A549 (cell line): Measurements from ENCODE around the gene UNC13C.

Source experiments
- TF ChIP-seq, protein P1 (sequence below): fragments of >200 bp; sonication (Bioruptor Twin); formaldehyde crosslinking; IDR thresholded peaks from 3 replicates; pipeline ENCODE4 v1.5.1; 2016
- TF ChIP-seq, protein P2 (sequence below): fragments of 150-350 bp; IDR thresholded peaks from 2 replicates; pipeline ENCODE4 v1.6.1; 2014; ENCODE audit warnings: low read depth, mild to moderate bottlenecking, low read length
- TF ChIP-seq, protein P3 (sequence below): fragments of 200-600 bp; sonication (generic); IDR thresholded peaks from 2 replicates; pipeline ENCODE4 v1.6.1; 2016; ENCODE audit warnings: antibody characterized with exemption, mild to moderate bottlenecking, moderate library complexity

DNA sequence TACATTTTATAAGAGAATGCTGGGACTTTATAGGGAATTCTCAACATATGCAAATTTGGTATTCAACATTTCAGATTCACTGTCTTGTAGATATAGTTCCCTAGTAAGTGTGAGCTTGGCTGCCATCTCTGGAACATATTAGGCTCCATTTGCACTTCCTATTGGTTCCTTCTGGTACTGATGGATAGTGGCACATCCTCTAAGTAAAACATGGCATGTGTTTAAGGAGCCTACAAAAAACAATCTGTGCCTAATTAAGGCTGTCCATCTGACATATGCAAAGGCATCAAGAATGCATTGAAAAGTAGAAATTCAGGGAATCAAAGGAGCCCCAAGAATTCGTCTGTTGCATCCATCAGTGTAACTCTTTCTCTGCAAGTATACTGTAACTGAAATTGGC, 344.1 kb downstream of the UNC13C start:
- TF ChIP-seq, protein P1, sequence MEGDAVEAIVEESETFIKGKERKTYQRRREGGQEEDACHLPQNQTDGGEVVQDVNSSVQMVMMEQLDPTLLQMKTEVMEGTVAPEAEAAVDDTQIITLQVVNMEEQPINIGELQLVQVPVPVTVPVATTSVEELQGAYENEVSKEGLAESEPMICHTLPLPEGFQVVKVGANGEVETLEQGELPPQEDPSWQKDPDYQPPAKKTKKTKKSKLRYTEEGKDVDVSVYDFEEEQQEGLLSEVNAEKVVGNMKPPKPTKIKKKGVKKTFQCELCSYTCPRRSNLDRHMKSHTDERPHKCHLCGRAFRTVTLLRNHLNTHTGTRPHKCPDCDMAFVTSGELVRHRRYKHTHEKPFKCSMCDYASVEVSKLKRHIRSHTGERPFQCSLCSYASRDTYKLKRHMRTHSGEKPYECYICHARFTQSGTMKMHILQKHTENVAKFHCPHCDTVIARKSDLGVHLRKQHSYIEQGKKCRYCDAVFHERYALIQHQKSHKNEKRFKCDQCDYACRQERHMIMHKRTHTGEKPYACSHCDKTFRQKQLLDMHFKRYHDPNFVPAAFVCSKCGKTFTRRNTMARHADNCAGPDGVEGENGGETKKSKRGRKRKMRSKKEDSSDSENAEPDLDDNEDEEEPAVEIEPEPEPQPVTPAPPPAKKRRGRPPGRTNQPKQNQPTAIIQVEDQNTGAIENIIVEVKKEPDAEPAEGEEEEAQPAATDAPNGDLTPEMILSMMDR = no peak
- TF ChIP-seq, protein P2, sequence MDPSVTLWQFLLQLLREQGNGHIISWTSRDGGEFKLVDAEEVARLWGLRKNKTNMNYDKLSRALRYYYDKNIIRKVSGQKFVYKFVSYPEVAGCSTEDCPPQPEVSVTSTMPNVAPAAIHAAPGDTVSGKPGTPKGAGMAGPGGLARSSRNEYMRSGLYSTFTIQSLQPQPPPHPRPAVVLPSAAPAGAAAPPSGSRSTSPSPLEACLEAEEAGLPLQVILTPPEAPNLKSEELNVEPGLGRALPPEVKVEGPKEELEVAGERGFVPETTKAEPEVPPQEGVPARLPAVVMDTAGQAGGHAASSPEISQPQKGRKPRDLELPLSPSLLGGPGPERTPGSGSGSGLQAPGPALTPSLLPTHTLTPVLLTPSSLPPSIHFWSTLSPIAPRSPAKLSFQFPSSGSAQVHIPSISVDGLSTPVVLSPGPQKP = no peak
- TF ChIP-seq, protein P3, sequence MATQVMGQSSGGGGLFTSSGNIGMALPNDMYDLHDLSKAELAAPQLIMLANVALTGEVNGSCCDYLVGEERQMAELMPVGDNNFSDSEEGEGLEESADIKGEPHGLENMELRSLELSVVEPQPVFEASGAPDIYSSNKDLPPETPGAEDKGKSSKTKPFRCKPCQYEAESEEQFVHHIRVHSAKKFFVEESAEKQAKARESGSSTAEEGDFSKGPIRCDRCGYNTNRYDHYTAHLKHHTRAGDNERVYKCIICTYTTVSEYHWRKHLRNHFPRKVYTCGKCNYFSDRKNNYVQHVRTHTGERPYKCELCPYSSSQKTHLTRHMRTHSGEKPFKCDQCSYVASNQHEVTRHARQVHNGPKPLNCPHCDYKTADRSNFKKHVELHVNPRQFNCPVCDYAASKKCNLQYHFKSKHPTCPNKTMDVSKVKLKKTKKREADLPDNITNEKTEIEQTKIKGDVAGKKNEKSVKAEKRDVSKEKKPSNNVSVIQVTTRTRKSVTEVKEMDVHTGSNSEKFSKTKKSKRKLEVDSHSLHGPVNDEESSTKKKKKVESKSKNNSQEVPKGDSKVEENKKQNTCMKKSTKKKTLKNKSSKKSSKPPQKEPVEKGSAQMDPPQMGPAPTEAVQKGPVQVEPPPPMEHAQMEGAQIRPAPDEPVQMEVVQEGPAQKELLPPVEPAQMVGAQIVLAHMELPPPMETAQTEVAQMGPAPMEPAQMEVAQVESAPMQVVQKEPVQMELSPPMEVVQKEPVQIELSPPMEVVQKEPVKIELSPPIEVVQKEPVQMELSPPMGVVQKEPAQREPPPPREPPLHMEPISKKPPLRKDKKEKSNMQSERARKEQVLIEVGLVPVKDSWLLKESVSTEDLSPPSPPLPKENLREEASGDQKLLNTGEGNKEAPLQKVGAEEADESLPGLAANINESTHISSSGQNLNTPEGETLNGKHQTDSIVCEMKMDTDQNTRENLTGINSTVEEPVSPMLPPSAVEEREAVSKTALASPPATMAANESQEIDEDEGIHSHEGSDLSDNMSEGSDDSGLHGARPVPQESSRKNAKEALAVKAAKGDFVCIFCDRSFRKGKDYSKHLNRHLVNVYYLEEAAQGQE = no peak
